Neuronal stem cell (in vitro differentiated cells): ENCODE data around the gene SH3PXD2B.
A peak's percentile ranks its signal among the peaks of the same experiment; 100 is the strongest.

Source experiments
- DNase-seq: peaks from one replicate; pipeline ENCODE4 v3.0.0-alpha.2; 2013; ENCODE audit warnings: low spot score
- H2AFZ ChIP-seq: one replicate; pipeline ENCODE4 v1.6.1; 2013; ENCODE audit warnings: mild to moderate bottlenecking, low read length, inconsistent platforms
- H2AK5ac ChIP-seq: 2 replicates; pipeline ENCODE4 v1.6.1; 2013; ENCODE audit warnings: low read depth, mild to moderate bottlenecking, inconsistent platforms, low read length, moderate library complexity, mixed read lengths
- H2BK120ac ChIP-seq: 2 replicates; pipeline ENCODE4 v1.6.1; 2013; ENCODE audit warnings: low read depth, mild to moderate bottlenecking, inconsistent platforms, low read length, moderate library complexity, mixed read lengths
- H2BK12ac ChIP-seq: one replicate; pipeline ENCODE4 v1.6.1; 2013; ENCODE audit warnings: low read length, inconsistent platforms
- H2BK15ac ChIP-seq: 2 replicates; pipeline ENCODE4 v1.6.1; 2013; ENCODE audit warnings: mild to moderate bottlenecking, low read length, inconsistent platforms, mixed read lengths
- H2BK5ac ChIP-seq: one replicate; pipeline ENCODE4 v1.6.1; 2013; ENCODE audit warnings: inconsistent platforms, mild to moderate bottlenecking, low read length, moderate library complexity
- H3K14ac ChIP-seq: one replicate; pipeline ENCODE4 v1.6.1; 2013; ENCODE audit warnings: low read length, inconsistent platforms
- H3K18ac ChIP-seq: 2 replicates; pipeline ENCODE4 v1.6.1; 2013; ENCODE audit warnings: low read length, inconsistent platforms
- H3K23ac ChIP-seq: 2 replicates; pipeline ENCODE4 v1.6.1; 2013; ENCODE audit warnings: low read depth, mild to moderate bottlenecking, mixed read lengths, low read length, inconsistent platforms; ENCODE audit not compliant: poor library complexity
- H3K27ac ChIP-seq: replicated peaks from 3 replicates; pipeline ENCODE4 v1.5.1; 2013; ENCODE audit warnings: low read length, inconsistent platforms
- H3K27me3 ChIP-seq, 3 experiments: 2 replicates each; pipeline ENCODE4 v1.6.1; 2013; ENCODE audit warnings: low read length in 3 of 3, mild to moderate bottlenecking in 2 of 3, inconsistent platforms in 1 of 3, low read depth in 1 of 3, mixed read lengths in 1 of 3, moderate library complexity in 1 of 3; ENCODE audit not compliant: control insufficient read depth in 3 of 3, insufficient read depth in 3 of 3
- H3K36me3 ChIP-seq, 2 donors: replicated peaks in 1 of 2; 2 replicates each; pipeline ENCODE4 v1.6.1; 2013; ENCODE audit warnings: low read length in 2 of 2; ENCODE audit not compliant: control insufficient read depth in 2 of 2, insufficient read depth in 2 of 2
- H3K4ac ChIP-seq: 2 replicates; pipeline ENCODE4 v1.6.1; 2013; ENCODE audit warnings: inconsistent platforms, mild to moderate bottlenecking, low read length, moderate library complexity
- H3K4me1 ChIP-seq, 2 donors: 1 replicate in 1 of 2; 2 replicates in 1 of 2; pipeline ENCODE4 v1.6.1; 2013; ENCODE audit warnings: low read length in 2 of 2, low read depth in 1 of 2; ENCODE audit not compliant: control insufficient read depth in 2 of 2, insufficient read depth in 1 of 2
- H3K4me2 ChIP-seq: one replicate; pipeline ENCODE4 v1.6.1; 2013; ENCODE audit warnings: mild to moderate bottlenecking, low read length, inconsistent platforms; ENCODE audit not compliant: insufficient read depth, poor library complexity, severe bottlenecking
- H3K4me3 ChIP-seq, 2 donors: 2 replicates each; pipeline ENCODE4 v1.5.1; 2013; ENCODE audit warnings: low read length in 2 of 2, mild to moderate bottlenecking in 2 of 2, inconsistent platforms in 1 of 2, moderate library complexity in 1 of 2
- H3K79me1 ChIP-seq: one replicate; pipeline ENCODE4 v1.6.1; 2013; ENCODE audit warnings: low read depth, mild to moderate bottlenecking, inconsistent platforms, low read length, moderate library complexity
- H3K9ac ChIP-seq: one replicate; pipeline ENCODE4 v1.6.1; 2013; ENCODE audit warnings: mild to moderate bottlenecking, low read depth, low read length, inconsistent platforms; ENCODE audit not compliant: poor library complexity
- H3K9me3 ChIP-seq, 2 donors: replicated peaks in 1 of 2; 2 replicates each; pipeline versions ENCODE3 to v1.6.1; 2013; ENCODE audit warnings: low read length in 2 of 2, mild to moderate bottlenecking in 2 of 2, inconsistent platforms in 1 of 2, low read depth in 1 of 2, mixed read lengths in 1 of 2, moderate library complexity in 1 of 2; ENCODE audit not compliant: control insufficient read depth in 2 of 2, insufficient read depth in 1 of 2
- H4K8ac ChIP-seq: one replicate; pipeline ENCODE4 v1.6.1; 2013; ENCODE audit warnings: low read depth, mild to moderate bottlenecking, inconsistent platforms, low read length, moderate library complexity
- H4K91ac ChIP-seq: one replicate; pipeline ENCODE4 v1.6.1; 2013; ENCODE audit warnings: low read length, low read depth, mild to moderate bottlenecking, inconsistent platforms; ENCODE audit not compliant: poor library complexity
- WGBS, 2 donors: extraction: QIAGEN DNeasy Blood & Tissue Kit; methylation state at CpG; one replicate each; pipeline ENCODE4 v1.1.7; 2013; ENCODE audit warnings: missing lambda C conversion rate in 2 of 2, mixed read lengths in 1 of 2; ENCODE audit not compliant: insufficient read length in 2 of 2, insufficient replicate concordance in 1 of 2; ENCODE audit errors: extremely low coverage in 2 of 2; 5-methylcytosine and 5-hydroxymethylcytosine counted together

The SH3PXD2B gene

DNA sequence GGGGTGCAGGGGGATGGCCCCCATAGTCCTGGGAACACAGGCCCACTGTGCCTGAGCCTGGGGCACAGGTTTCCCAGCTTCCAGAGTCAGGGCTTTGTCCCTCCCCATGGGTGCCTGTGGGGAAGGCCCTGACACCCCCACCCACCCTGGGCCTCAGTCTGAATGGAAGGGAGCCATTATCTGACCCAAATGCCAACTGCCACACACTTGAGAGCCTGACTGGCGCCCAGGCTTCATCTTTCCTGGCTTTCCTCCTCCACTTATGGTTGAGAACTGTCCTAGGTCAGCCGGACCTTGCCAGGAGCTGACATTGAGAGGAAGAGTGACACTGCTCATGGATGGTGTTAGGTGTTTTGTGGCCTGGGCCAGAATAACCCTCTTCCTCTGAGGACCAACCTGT, 24.0 kb downstream of the SH3PXD2B start:
- DNase-seq = no peak
- no peak overlapping the region for H2BK15ac ChIP-seq
- peaks cover 2 to 59% of the 10 kb centered on the region in 2 donors for H3K36me3 ChIP-seq
- no peak overlapping the region for H2BK5ac ChIP-seq
- H3K9me3 ChIP-seq = no peaks in the 10 kb centered on the region
- peaks cover 0 to 14% of the 10 kb centered on the region in 2 donors for H3K4me1 ChIP-seq
- H3K27ac ChIP-seq = no peak overlapping the region
- H3K18ac ChIP-seq = peak overlapping the region; percentile 3
- H2BK120ac ChIP-seq = no peak overlapping the region
- no peak overlapping the region for H3K23ac ChIP-seq
- H4K91ac ChIP-seq = no peak overlapping the region
- WGBS, 2 donors = no CpG with 5 or more reads among the region's 2 CpGs
- no peak overlapping the region for H2AK5ac ChIP-seq
- no peak overlapping the region for H2BK12ac ChIP-seq
- no peaks in the 10 kb centered on the region for H3K27me3 ChIP-seq
- H3K14ac ChIP-seq = no peak overlapping the region
- no peak overlapping the region for H2AFZ ChIP-seq
- H3K9ac ChIP-seq = no peak overlapping the region
- no peak overlapping the region for H3K4me3 ChIP-seq
- H3K79me1 ChIP-seq = peaks cover 3% of the 10 kb centered on the region
- no peak overlapping the region for H3K4me2 ChIP-seq
- no peak overlapping the region for H3K4ac ChIP-seq
- no peak overlapping the region for H4K8ac ChIP-seq

DNA sequence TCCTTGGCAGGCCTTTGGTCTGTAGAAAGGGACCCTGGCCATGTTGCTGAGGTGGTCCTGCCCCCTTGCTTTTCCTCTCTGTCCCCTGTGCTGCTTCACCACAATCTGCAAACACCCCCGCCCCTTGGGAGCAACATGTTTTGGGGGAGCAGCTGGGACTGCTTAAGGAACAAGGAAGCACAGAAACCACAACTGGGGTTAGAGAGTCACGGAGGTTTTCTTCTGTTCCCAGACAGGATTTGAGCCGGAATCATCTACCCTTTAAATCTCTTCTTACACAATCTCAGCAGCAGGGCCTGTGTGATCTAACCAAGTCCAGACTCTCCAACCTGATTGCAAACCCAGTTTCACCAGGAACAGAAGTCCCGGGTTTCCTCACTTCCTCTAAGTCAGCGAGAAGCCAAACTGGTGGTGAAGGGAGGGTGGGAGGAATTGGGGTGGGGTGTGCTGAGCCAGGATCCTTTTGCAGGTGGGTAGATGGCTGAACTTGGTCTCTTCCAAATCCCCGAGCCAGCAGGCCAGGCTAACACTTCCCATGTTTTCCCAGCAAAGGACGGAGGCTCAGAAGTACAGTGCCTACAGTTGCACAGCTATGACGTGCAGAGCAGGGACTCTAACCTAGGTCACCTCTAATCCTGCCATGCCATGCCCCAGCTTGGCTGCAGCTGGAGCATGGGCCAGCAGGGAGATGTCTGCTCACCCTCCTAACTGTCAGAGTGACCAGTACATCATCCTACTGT, 25.0 kb downstream of the SH3PXD2B start:
- Histone ChIP-seq H2BK12ac (no peak overlapping the region), H3K79me1 (peaks cover 7% of the 10 kb centered on the region), H3K4me1 (peaks cover 0 to 15% of the 10 kb centered on the region in 2 donors), H3K27me3 (no peaks in the 10 kb centered on the region), H3K9me3 (no peaks in the 10 kb centered on the region), H4K91ac (no peak overlapping the region), H2AFZ (no peak overlapping the region), H2BK15ac (no peak overlapping the region), H3K4me2 (no peak overlapping the region), H3K9ac (no peak overlapping the region), H3K4me3 (peak overlapping the region in 1 of 2 donors; percentile 28), H3K27ac (no peak overlapping the region), H3K14ac (no peak overlapping the region), H3K4ac (no peak overlapping the region), H3K23ac (peak overlapping the region; percentile 46), H2AK5ac (no peak overlapping the region), H4K8ac (no peak overlapping the region), H2BK5ac (no peak overlapping the region), H2BK120ac (no peak overlapping the region), H3K36me3 (peaks cover 2 to 65% of the 10 kb centered on the region in 2 donors), H3K18ac (no peak overlapping the region)
- no CpG with 5 or more reads among the region's 8 CpGs for WGBS, 2 donors
- DNase-seq = no peak

DNA sequence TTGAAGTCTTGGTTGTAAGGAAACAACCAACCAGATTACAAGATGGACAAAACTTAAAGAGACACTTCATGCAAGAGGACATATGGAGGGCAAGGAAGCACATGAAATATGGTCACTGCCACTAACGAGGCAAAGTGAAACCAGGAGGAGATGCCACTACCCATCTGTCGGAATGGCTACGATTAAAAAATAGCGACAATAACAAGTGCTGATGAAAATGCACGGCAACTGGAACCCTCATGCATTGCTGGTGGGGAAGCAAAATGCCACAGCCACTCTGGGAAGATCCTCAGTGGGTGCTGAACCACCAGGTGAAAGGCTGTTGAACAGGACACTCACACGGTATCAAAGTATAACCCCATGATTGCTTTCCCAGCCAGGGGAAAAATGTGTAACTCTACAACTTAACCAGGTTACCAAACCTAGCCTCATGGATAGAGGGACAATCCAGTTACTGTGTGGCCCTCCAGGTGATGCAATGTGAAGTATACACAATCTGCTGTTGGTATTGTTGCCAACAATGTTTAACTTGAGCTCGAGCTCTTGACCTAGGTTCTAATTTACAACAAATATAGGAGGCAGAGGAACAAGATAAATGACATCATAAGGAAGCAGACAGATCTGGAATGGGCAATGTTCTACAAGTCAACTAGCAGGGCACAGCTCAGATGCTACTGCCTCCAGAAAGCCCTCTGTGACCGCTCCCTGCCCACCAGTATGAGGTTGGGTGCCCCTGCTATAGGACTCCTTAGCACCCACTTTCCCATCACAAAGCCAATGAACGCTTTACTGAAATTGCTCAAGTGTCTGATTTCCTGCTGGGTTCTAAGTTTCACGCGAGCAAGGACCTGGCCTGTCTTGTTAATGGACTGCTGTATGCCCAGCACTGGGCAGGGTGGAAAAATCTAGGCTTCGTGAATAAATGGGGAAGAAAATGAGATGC, 25.8 kb downstream of the SH3PXD2B start:
- Histone ChIP-seq H3K4me1 (peaks cover 0 to 11% of the 10 kb centered on the region in 2 donors), H2BK5ac (no peak overlapping the region)

DNA sequence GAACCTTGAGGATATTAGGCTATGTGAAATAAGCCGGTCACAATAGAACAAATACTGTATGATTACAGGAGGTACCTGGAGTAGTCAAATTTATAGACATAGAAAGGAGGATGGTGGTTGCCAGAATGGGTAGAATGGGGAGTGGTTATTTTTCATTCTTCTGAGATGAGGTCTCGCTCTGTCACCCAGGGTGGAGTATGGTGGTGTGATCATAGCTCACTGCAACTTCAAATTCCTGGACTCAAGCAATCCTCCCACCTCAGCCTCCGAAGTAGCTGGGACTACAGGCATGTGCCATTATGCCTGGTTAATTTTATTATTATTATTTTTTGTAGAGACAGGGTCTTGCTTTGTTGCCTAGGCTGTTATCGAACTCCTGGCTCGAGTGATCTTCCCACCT, 27.1 kb downstream of the SH3PXD2B start:
- Histone ChIP-seq H2AFZ (no peak overlapping the region), H3K9me3 (no peaks in the 10 kb centered on the region), H3K9ac (no peak overlapping the region), H2BK5ac (no peak overlapping the region), H3K36me3 (peaks cover 4 to 63% of the 10 kb centered on the region in 2 donors), H2BK120ac (no peak overlapping the region), H3K18ac (no peak overlapping the region), H2BK15ac (no peak overlapping the region), H3K14ac (no peak overlapping the region), H3K4me1 (peaks cover 0 to 11% of the 10 kb centered on the region in 2 donors), H3K4me3 (no peak overlapping the region), H3K27me3 (no peaks in the 10 kb centered on the region), H2AK5ac (no peak overlapping the region), H2BK12ac (no peak overlapping the region), H4K91ac (no peak overlapping the region), H3K23ac (no peak overlapping the region), H4K8ac (no peak overlapping the region), H3K4me2 (no peak overlapping the region), H3K27ac (no peak overlapping the region), H3K4ac (no peak overlapping the region), H3K79me1 (peaks cover 12% of the 10 kb centered on the region)
- no CpG with 5 or more reads among the region's 5 CpGs for WGBS, 2 donors
- no peak for DNase-seq

More for the DNA sequence above, 25.8 kb downstream of the SH3PXD2B start:
- no peak overlapping the region for H2AFZ ChIP-seq
- no peak overlapping the region for H3K9ac ChIP-seq
- H4K91ac ChIP-seq = no peak overlapping the region
- peaks cover 7% of the 10 kb centered on the region for H3K79me1 ChIP-seq
- H3K4me2 ChIP-seq = no peak overlapping the region
- no peak overlapping the region for H3K4ac ChIP-seq
- no peak for DNase-seq
- no peak overlapping the region for H4K8ac ChIP-seq
- H2BK12ac ChIP-seq = no peak overlapping the region
- H3K14ac ChIP-seq = no peak overlapping the region
- H3K9me3 ChIP-seq = no peaks in the 10 kb centered on the region
- H2BK15ac ChIP-seq = no peak overlapping the region
- no peak overlapping the region for H3K18ac ChIP-seq
- no peak overlapping the region for H3K27ac ChIP-seq
- no peaks in the 10 kb centered on the region for H3K27me3 ChIP-seq
- no CpG with 5 or more reads among the region's 12 CpGs for WGBS, 2 donors
- H2BK120ac ChIP-seq = no peak overlapping the region
- peaks cover 0 to 63% of the 10 kb centered on the region in 2 donors for H3K36me3 ChIP-seq
- H2AK5ac ChIP-seq = no peak overlapping the region
- H3K4me3 ChIP-seq = no peak overlapping the region
- H3K23ac ChIP-seq = no peak overlapping the region
